CD14-positive monocyte (primary cell): Measurements from ENCODE around the gene DOCK1. TPM values are rescaled to one million over a fixed set of nuclear protein-coding genes. Genes with fewer than 3 reads are reported as not detected.

Experiments used
- DNase-seq, 3 donors: peaks; one replicate each; pipeline ENCODE4 v3.0.0-alpha.2; 2011 to 2022
- H2AFZ ChIP-seq: 2 replicates; pipeline ENCODE4 v1.6.0; 2012; ENCODE audit warnings: mild to moderate bottlenecking, low read depth, low read length, inconsistent platforms; ENCODE audit not compliant: insufficient read depth, poor library complexity, severe bottlenecking
- H3K27ac ChIP-seq, 2 donors: 1 replicate in 1 of 2; 2 replicates in 1 of 2; pipeline ENCODE4 v1.5.1; 2012 to 2013; ENCODE audit warnings: low read length in 2 of 2, control low read depth in 1 of 2, inconsistent platforms in 1 of 2, low read depth in 1 of 2, mild to moderate bottlenecking in 1 of 2
- H3K27me3 ChIP-seq, 2 donors: one replicate each; pipeline versions ENCODE4 v1.6.0 to v1.6.1; 2011 to 2013; ENCODE audit warnings: low read length in 2 of 2; ENCODE audit not compliant: control insufficient read depth in 2 of 2, insufficient read depth in 2 of 2
- H3K36me3 ChIP-seq, 2 donors: replicated peaks in 1 of 2; 1 replicate in 1 of 2; 2 replicates in 1 of 2; pipeline versions ENCODE4 v1.5.1 to v1.6.1; 2012 to 2013; ENCODE audit warnings: low read length in 2 of 2, control low read depth in 1 of 2, inconsistent platforms in 1 of 2, mild to moderate bottlenecking in 1 of 2; ENCODE audit not compliant: insufficient read depth in 2 of 2, control insufficient read depth in 1 of 2
- H3K4me1 ChIP-seq, 2 donors: 1 replicate in 1 of 2; 2 replicates in 1 of 2; pipeline versions ENCODE4 v1.5.1 to v1.6.1; 2012 to 2013; ENCODE audit warnings: low read length in 2 of 2, control low read depth in 1 of 2, inconsistent platforms in 1 of 2, mild to moderate bottlenecking in 1 of 2, moderate library complexity in 1 of 2; ENCODE audit not compliant: insufficient read depth in 2 of 2, control insufficient read depth in 1 of 2
- H3K4me2 ChIP-seq: replicated peaks from 2 replicates; pipeline ENCODE3; 2012; ENCODE audit warnings: low read length, moderate library complexity, mild to moderate bottlenecking; ENCODE audit not compliant: poor library complexity, severe bottlenecking; ENCODE audit errors: extremely low read depth
- H3K4me3 ChIP-seq, 3 experiments: fragments of 200-600 bp in 1 of 3; sonication (generic) in 1 of 3; replicated peaks in 1 of 3; 1 replicate in 2 of 3; 2 replicates in 1 of 3; pipeline ENCODE4 v1.5.1; 2011 to 2013; ENCODE audit warnings: low read length in 3 of 3, mild to moderate bottlenecking in 3 of 3, control low read depth in 2 of 3, low read depth in 2 of 3, inconsistent platforms in 1 of 3, moderate library complexity in 1 of 3
- H3K79me2 ChIP-seq: 2 replicates; pipeline ENCODE4 v1.6.0; 2012; ENCODE audit warnings: mild to moderate bottlenecking, control low read depth, inconsistent platforms, low read length, moderate library complexity; ENCODE audit not compliant: insufficient read depth
- H3K9ac ChIP-seq: 2 replicates; pipeline ENCODE4 v1.6.0; 2017; ENCODE audit warnings: low read length, mild to moderate bottlenecking; ENCODE audit not compliant: insufficient read depth, poor library complexity, severe bottlenecking
- H3K9me3 ChIP-seq, 2 donors: replicated peaks in 1 of 2; 1 replicate in 1 of 2; 2 replicates in 1 of 2; pipeline versions ENCODE4 v1.5.1 to v1.6.1; 2012 to 2013; ENCODE audit warnings: low read length in 2 of 2, control low read depth in 1 of 2; ENCODE audit not compliant: control insufficient read depth in 1 of 2, insufficient read depth in 1 of 2
- H4K20me1 ChIP-seq: 2 replicates; pipeline ENCODE4 v1.6.0; 2012; ENCODE audit warnings: mild to moderate bottlenecking, low read length, control low read depth, moderate library complexity; ENCODE audit not compliant: insufficient read depth
- H3K27ac Mint-ChIP-seq, 7 donors: one replicate each; pipeline ENCODE4 v1.8.0; 2020; ENCODE audit warnings: mild to moderate bottlenecking in 7 of 7, mixed read lengths in 7 of 7, moderate library complexity in 6 of 7, inconsistent platforms in 2 of 7
- H3K27me3 Mint-ChIP-seq, 3 donors: one replicate each; pipeline ENCODE4 v1.8.0; 2021 to 2022; ENCODE audit warnings: low read depth in 3 of 3, mild to moderate bottlenecking in 3 of 3, mixed read lengths in 3 of 3, moderate library complexity in 3 of 3, inconsistent platforms in 1 of 3
- H3K36me3 Mint-ChIP-seq, 2 donors: one replicate each; pipeline ENCODE4 v1.8.0; 2020; ENCODE audit warnings: mixed read lengths in 2 of 2, inconsistent platforms in 1 of 2, mild to moderate bottlenecking in 1 of 2
- H3K4me1 Mint-ChIP-seq: one replicate; pipeline ENCODE4 v1.8.0; 2020; ENCODE audit warnings: mild to moderate bottlenecking, mixed read lengths
- H3K4me3 Mint-ChIP-seq, 2 donors: one replicate each; pipeline ENCODE4 v1.8.0; 2020; ENCODE audit warnings: mild to moderate bottlenecking in 2 of 2, mixed read lengths in 2 of 2, moderate library complexity in 1 of 2
- H3K9me3 Mint-ChIP-seq, 7 donors: one replicate each; pipeline ENCODE4 v1.8.0; 2020 to 2022; ENCODE audit warnings: mixed read lengths in 7 of 7, mild to moderate bottlenecking in 6 of 7, moderate library complexity in 6 of 7, inconsistent platforms in 2 of 7
- CTCF ChIP-seq: fragments of 200-600 bp; IDR thresholded peaks from one replicate; pipeline ENCODE4 v1.8.0; 2022; ENCODE audit warnings: antibody characterized with exemption, mild to moderate bottlenecking
- WGBS: methylation state at CpG from one replicate; pipeline ENCODE4 v1.1.5; 2013; ENCODE audit warnings: missing lambda C conversion rate; ENCODE audit not compliant: insufficient coverage; 5-methylcytosine and 5-hydroxymethylcytosine counted together
- intact Hi-C, 2 donors: fragments of 100-400 bp; cut with micrococcal nuclease; formaldehyde crosslinking; loops; one replicate each; pipeline versions ENCODE4 v1.15.0 to v1.15.1; 2023
- polyA plus RNA-seq, 3 donors: library from polyadenylated mRNA; depleted of rRNA in 1 of 3; unstranded in 2 of 3; stranded (reverse) in 1 of 3; fragments of 300-500 nt in 2 of 3; fragments of >200 nt in 1 of 3; fragmentation: Illumina TruSeq in 2 of 3; gene quantifications; 1 replicate in 2 of 3; 2 replicates in 1 of 3; pipeline ENCODE4 v1.2.3, GENCODE V29; 2012 to 2021

The DOCK1 gene
- polyA plus RNA-seq, 3 donors, result 0.31 to 0.35 TPM; not detected in 1

- Histone ChIP-seq H3K27me3 (no peaks in the 10 kb centered on the region), H3K79me2 (no peaks in the 10 kb centered on the region), H3K4me3 (no peak overlapping the region), H3K36me3 (no peaks in the 10 kb centered on the region), H2AFZ (no peak overlapping the region), H3K9me3 (no peaks in the 10 kb centered on the region), H3K27ac (no peak overlapping the region), H3K9ac (no peak overlapping the region), H3K4me1 (no peaks in the 10 kb centered on the region), H4K20me1 (no peaks in the 10 kb centered on the region), H3K4me2 (no peak overlapping the region)
- TF ChIP-seq CTCF, result no peak
- H3K9me3 Mint-ChIP-seq, result no peaks in the 10 kb centered on the region
- no peaks in the 10 kb centered on the region for H3K4me1 Mint-ChIP-seq
- no peak overlapping the region for H3K4me3 Mint-ChIP-seq
- no peak for DNase-seq
- intact Hi-C loops, result no loop called here
- no peaks in the 10 kb centered on the region for H3K36me3 Mint-ChIP-seq
- H3K27me3 Mint-ChIP-seq, result peaks cover 3 to 6% (median 4%) of the 10 kb centered on the region in 3 donors
- no peak overlapping the region for H3K27ac Mint-ChIP-seq
- no CpG with 5 or more reads among the region's 4 CpGs for WGBS
Observed at GRCh38 chr10:127122831-127123230, 217.6 kb downstream of the DOCK1 start.

- H3K27ac ChIP-seq, result no peak overlapping the region
- intact Hi-C loops, result no loop called here
- H4K20me1 ChIP-seq, result no peaks in the 10 kb centered on the region
- no peaks in the 10 kb centered on the region for H3K27me3 ChIP-seq
- no peaks in the 10 kb centered on the region for H3K9me3 ChIP-seq
- Mint-ChIP-seq H3K4me1 (no peaks in the 10 kb centered on the region), H3K27me3 (peaks cover 0 to 6% (median 0%) of the 10 kb centered on the region in 3 donors), H3K4me3 (no peak overlapping the region), H3K36me3 (no peaks in the 10 kb centered on the region), H3K9me3 (no peaks in the 10 kb centered on the region), H3K27ac (no peak overlapping the region)
- no peak overlapping the region for H3K4me2 ChIP-seq
- 89% methylated on average over 5 of the region's 6 CpGs for WGBS
- H3K9ac ChIP-seq, result no peak overlapping the region
- H3K4me1 ChIP-seq, result no peaks in the 10 kb centered on the region
- no peak for TF ChIP-seq CTCF
- no peak overlapping the region for H2AFZ ChIP-seq
- no peaks in the 10 kb centered on the region for H3K36me3 ChIP-seq
- no peak overlapping the region for H3K4me3 ChIP-seq
- no peak for DNase-seq
- no peaks in the 10 kb centered on the region for H3K79me2 ChIP-seq
Observed at GRCh38 chr10:127123626-127124025, 218.4 kb downstream of the DOCK1 start.
